Measurements from ENCODE around the gene SP3. TPM values are rescaled to one million over a fixed set of nuclear protein-coding genes. Genes with fewer than 3 reads are reported as not detected.

The SP3 gene
- total and polyA plus RNA-seq, 2 of the 8 experiments (the other 6 are each of a cell fraction or from before 2014, with no cell fraction given): 31.0 to 92.1 TPM

DNA sequence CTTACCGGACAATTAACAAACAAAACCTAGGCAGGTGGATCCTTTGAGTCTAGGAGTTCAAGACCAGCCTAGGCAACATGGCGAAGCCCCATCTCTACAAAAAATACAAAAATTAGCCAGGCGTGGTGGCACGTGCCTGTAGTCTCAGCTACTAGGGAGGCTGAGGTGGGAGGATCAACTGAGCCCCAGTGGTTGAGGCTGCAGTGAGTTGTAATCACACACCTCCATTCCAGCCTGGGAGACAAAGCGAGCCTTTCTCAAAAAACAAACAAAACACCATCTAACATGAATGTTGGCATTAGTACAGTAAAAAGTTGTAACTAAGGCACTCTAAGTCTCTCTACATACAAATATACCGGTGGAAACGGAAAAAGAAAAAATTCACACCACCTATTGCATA lies 5.3 kb downstream of the SP3 start (continued):
- no peak for TF ChIP-seq TAF1 (IDR thresholded peaks at IDR 0.05; ENCODE audit: low read depth, low read length)
- no peak for TF ChIP-seq POU5F1 (IDR thresholded peaks at IDR 0.05; ENCODE audit: low read depth, low read length)
- TF ChIP-seq RNF2 (IDR thresholded peaks at IDR 0.05; ENCODE audit: borderline replicate concordance, low read depth, low read length, missing control alignments, poor library complexity, severe bottlenecking): no peak
- no peak for TF ChIP-seq ATF2 (IDR thresholded peaks at IDR 0.05; ENCODE audit: low read length)

All from H1 (cell line).